GM19099 (cell line): ENCODE results near the gene NT5C2.

Experiments used
- POLR2A ChIP-seq: IDR thresholded peaks from 3 replicates; pipeline ENCODE4 v1.6.1; 2011; ENCODE audit warnings: low read depth; ENCODE audit not compliant: insufficient read length; ENCODE audit errors: extremely low read depth

The NT5C2 gene

DNA sequence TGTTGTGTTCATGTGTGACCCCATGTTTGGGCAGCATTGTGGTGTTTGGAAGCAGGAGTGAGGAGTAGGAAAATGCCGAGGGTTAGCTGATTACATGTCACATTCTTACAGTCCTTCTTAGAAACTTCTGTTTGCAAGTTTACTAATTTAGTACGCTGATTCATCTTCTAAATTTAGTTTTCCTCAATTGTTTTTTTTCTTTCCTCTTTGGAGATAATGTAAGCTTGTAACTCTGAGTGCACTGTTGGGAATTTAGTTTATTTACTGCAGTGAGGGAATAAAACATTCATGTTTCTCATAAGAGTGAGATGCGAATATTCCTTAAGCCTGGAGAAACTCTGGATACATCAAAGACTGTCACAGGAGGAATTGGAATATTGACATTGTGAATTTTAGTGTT lies 135.0 kb downstream of the NT5C2 start:
- TF ChIP-seq POLR2A, result no peak

- TF ChIP-seq POLR2A, result no peak
Measured at GRCh38 chr10:103055105-103055504, 138.0 kb downstream of the NT5C2 start.

DNA sequence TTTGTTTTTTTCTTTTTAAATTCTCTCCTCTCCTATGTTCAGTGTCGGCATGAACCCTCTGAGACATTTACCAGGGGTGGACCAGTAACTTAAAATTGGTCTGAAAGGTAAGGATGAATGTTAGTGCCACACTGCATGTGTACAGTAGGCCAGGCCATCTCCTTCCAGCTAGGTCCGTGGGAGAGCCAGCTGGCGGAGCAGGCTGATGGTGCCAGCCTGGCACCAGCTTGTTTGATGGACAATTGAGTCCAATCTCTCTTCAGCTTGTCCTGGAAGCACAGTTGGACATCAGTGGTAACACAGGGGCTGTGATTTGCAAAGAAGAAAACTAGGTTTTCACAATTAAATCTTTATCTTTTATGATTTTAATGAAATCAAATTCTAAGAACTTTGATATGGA lies 138.5 kb downstream of the NT5C2 start:
- TF ChIP-seq POLR2A, result no peak

DNA sequence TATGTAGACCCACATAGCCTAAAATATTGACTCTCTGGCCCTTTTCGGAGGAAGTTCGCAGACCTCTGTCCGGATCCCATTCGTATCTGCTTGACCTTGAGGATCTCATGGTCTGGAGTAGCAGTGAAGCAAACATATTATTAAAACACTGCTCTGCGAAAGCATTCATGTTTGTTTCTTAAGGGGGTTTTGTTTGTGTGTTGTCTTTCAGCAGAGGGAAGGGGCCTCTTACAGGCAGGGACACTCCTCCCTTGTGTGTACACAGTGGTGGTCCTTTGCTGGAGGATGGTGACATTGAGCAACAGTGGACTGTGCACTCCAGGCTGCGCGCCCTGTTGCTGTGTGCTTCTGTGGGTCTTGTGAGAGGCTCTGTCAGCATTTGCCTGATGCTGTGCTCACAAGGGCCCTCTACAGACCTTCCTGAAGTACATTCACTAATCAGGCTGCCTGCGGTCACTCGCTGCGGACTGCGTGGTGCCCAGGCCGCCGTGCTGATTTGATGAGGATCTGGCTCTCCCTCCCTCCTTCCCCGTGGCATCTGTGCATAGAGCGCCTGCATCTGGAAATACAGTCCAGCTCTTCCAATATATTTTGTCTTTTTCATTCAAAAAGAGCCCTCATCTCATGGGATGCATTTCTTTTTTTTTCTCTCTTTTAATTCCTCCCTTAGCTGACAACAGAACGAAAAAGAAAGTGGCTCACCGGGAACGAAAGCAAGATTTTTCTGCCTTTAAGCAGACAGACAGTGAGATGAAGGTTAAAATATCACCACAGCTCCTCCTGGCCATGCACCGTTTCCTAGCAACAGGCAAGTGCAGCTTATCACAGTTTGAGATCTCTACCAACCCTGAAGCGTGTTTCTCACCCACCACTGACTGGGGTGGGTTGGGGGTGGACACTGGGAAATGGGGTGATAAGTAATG lies 139.2 kb downstream of the NT5C2 start:
- TF ChIP-seq POLR2A, result peak; percentile 43

DNA sequence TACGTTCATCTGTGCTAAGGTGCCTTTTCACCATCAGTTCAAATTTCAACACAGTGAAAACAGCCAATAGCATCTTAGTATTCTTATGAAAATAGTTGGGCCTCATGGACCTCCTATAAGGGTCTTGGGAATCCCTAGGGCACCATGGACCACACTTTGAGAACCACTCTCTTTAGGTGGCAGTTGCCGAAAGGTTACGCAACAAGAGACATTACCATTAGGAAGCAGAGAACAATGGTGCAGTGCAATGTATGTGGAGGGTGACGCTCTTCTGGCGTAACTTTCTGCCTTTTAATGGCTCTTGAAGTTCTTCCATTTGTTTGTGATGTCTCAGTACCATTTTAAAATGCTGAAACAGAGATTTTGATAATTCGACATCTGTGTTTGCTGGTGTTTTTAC lies 143.8 kb downstream of the NT5C2 start:
- TF ChIP-seq POLR2A, result no peak

DNA sequence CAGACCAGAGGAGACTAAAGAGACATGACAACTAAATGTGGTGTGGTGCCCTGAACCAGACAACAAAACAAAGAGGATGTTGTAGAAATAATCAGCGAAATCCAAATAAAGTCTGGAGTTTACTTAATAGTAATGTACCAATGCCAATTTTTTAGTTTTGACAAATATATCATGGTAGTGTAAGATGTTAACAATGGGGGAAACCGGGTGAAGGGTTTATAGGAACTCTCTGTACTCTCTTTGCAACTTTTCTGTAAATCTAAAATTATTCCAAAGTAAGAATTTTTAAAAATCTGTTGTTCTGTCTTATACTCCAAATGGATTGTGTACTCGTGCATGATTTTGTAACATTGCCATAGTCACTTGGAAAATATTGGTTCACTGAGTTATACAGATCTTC lies 145.7 kb downstream of the NT5C2 start:
- no peak for TF ChIP-seq POLR2A

- TF ChIP-seq POLR2A, result no peak
Measured at GRCh38 chr10:103045961-103046360, 147.1 kb downstream of the NT5C2 start.

GRCh38 chr10:103044942-103045489 lies 148.1 kb downstream of the NT5C2 start:
- no peak for TF ChIP-seq POLR2A

DNA sequence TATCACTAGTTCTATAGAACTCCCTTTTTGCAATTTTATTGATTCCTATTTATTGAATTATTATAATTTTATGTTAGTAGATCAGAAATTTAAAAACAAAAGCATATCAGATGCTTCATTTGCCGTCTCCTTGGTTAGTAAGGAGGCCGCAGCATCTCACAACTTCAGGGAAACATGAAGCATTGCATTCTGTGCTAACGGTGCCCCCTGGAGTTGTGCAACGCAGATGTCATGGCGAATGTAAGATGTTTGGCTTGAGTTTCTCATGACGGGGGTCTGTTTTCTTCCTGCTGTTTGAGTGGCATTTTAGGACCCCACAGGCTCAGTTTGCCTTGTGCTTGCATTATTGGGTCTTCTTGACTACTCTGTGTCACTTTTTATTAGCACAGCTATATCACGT lies 150.2 kb downstream of the NT5C2 start:
- TF ChIP-seq POLR2A, result no peak

GRCh38 chr10:103042129-103042528 lies 150.9 kb downstream of the NT5C2 start:
- TF ChIP-seq POLR2A, result no peak

DNA sequence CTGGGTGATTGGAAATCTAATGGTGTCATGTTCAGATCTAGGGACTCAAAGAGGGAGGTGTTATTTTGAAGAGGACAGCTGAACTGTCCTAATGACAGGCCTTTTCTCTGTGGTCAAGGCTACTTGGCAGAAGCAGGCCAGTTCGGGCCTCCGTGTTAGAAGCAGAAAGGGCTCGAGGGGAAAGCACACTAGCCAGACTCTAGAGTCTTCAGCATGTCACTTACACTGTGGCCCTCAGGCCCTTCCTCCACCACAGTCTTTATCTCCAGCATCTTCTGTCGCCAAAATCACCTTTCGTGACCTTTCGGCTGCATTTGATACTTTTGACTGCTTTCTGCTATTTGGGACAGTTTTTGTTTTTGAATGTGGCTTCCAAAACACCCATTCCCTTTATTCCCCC lies 151.7 kb downstream of the NT5C2 start:
- TF ChIP-seq POLR2A, result no peak

DNA sequence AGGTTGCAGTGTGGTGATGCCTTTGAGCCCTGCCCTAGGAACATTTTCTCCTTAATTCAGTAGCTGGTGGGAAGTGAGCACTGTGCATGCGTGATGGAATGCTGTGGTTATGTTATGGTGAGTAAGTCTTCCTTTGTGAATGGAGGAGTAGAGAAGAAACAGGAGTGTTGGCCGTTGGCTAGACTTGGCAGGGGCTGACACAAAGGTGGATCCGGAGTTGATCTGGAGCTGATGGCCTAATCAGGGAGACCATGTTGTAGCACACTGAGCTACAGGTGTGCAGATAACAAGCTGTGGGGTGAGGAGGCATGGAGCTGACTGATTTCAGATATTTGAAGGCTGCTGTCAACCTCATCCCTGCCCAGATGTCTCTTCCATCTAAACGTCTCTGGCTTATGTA lies 152.7 kb downstream of the NT5C2 start:
- TF ChIP-seq POLR2A, result no peak

DNA sequence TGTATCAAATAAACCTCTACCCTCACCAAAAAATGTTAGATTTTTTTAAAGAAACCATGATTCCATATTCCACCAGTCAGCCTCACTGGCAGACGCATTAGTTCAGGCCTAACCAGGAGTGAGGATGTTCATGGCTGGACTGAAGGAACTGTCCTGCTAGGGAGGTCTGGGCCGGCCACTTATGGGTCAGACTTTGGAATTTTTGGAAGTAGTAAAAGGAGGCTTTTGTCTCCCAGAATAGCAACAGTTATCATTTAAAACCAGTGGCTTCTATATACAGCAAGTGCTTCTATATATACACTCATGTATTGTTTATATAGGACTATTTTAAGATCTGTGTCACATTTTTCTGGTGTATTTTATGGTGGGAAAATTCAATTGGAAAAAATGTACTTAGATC lies 154.5 kb downstream of the NT5C2 start:
- TF ChIP-seq POLR2A, result no peak
